HepG2 (cell line): Measurements from ENCODE around the gene CD151. TPM values are rescaled to one million over a fixed set of nuclear protein-coding genes. Genes with fewer than 3 reads are reported as not detected.
A peak's percentile ranks its signal among the peaks of the same experiment; 100 is the strongest.

Source experiments
- ATAC-seq: fragments of 200-7000 bp; cut with Tn5 transposase; 3 replicates; pipeline ENCODE4 v1.9.1; 2020; ENCODE audit warnings: mild to moderate bottlenecking, moderate library complexity
- BruUV-seq: library from RNA; stranded (reverse); fragments of 400-500 nt; replicated peaks from 2 replicates; lab custom pipeline; 2021; lab: Mats Ljungman, UMichigan
- CTCF ChIA-PET: fragments of 300-600 bp; formaldehyde crosslinking; extraction: SDS; loops from one replicate; lab custom pipeline; 2021; ENCODE audit warnings: low total read pairs, inconsistent platforms, low intra/inter-chr PET ratio; lab: Yijun Ruan, JAX
- POLR2A ChIA-PET: fragments of 350-600 bp; sonication (Branson Sonifier 250); formaldehyde crosslinking; loops from one replicate; lab custom pipeline; 2020; ENCODE audit warnings: antibody characterized with exemption, inconsistent platforms; lab: Yijun Ruan, JAX
- DNase-seq: peaks from one replicate; pipeline ENCODE4 v3.0.0-alpha.2; 2015; ENCODE audit warnings: low spot score
- FAIRE-seq: peaks from 3 replicates; lab custom pipeline; 2011; peaks lifted over from hg19 to GRCh38; lab: Jason Lieb, UNC
- H2AFZ ChIP-seq: one replicate; pipeline ENCODE4 v1.6.1; 2011; ENCODE audit warnings: low read length, inconsistent platforms
- H3K27ac ChIP-seq: fragments of 300-600 bp; 3 replicates; pipeline ENCODE4 v1.8.0; 2011; ENCODE audit warnings: mixed run types, mild to moderate bottlenecking, mixed read lengths, low read length, inconsistent platforms; ENCODE audit not compliant: insufficient read depth; ENCODE audit errors: extremely low read length
- H3K27me3 ChIP-seq, 2 experiments: fragments of 200-600 bp in 1 of 2; 2 replicates in 1 of 2; 3 replicates in 1 of 2; pipeline versions ENCODE4 v1.6.0 to v1.8.0; 2011; ENCODE audit warnings: low read length in 2 of 2, mild to moderate bottlenecking in 2 of 2, moderate library complexity in 2 of 2, inconsistent platforms in 1 of 2; ENCODE audit not compliant: insufficient read depth in 2 of 2, control insufficient read depth in 1 of 2
- H3K36me3 ChIP-seq, 2 experiments: fragments of 200-600 bp in 1 of 2; replicated peaks in 1 of 2; 2 replicates in 1 of 2; 3 replicates in 1 of 2; pipeline versions ENCODE4 v1.5.1 to v1.8.0; 2011; ENCODE audit warnings: low read length in 2 of 2, inconsistent platforms in 1 of 2; ENCODE audit not compliant: insufficient read depth in 2 of 2, control insufficient read depth in 1 of 2
- H3K4me1 ChIP-seq: 2 replicates; pipeline ENCODE4 v1.5.1; 2012; ENCODE audit warnings: low read length, inconsistent platforms; ENCODE audit not compliant: insufficient read depth
- H3K4me2 ChIP-seq: 2 replicates; pipeline ENCODE4 v1.6.0; 2011; ENCODE audit warnings: low read depth, low read length, inconsistent platforms
- H3K4me3 ChIP-seq, 3 experiments: fragments of 200-600 bp in 1 of 3; sonication (generic), shearing (Covaris generic) in 1 of 3; replicated peaks in 1 of 3; 2 replicates each; pipeline ENCODE4 v1.5.1; 2011 to 2016; ENCODE audit warnings: low read length in 3 of 3, inconsistent platforms in 2 of 3, low read depth in 2 of 3, mild to moderate bottlenecking in 2 of 3, control low read depth in 1 of 3, mixed read lengths in 1 of 3; ENCODE audit not compliant: insufficient read depth in 1 of 3
- H3K79me2 ChIP-seq: one replicate; pipeline ENCODE4 v1.6.1; 2011; ENCODE audit warnings: low read length, inconsistent platforms; ENCODE audit not compliant: insufficient read depth
- H3K9ac ChIP-seq: 2 replicates; pipeline ENCODE4 v1.6.0; 2011; ENCODE audit warnings: mild to moderate bottlenecking, low read depth, low read length, inconsistent platforms; ENCODE audit not compliant: insufficient read depth
- H3K9me3 ChIP-seq: 2 replicates; pipeline ENCODE4 v1.5.1; 2012; ENCODE audit warnings: mild to moderate bottlenecking, low read length
- H4K20me1 ChIP-seq: 2 replicates; pipeline ENCODE4 v1.6.0; 2011; ENCODE audit warnings: inconsistent platforms, mild to moderate bottlenecking, low read length, moderate library complexity; ENCODE audit not compliant: insufficient read depth
- MED1 ChIP-seq: sonication (generic); formaldehyde crosslinking; IDR thresholded peaks from 2 replicates; pipeline ENCODE4 v1.4.0; 2020; ENCODE audit warnings: missing genetic modification reagents
- MTA1 ChIP-seq: sonication (generic); formaldehyde crosslinking; IDR thresholded peaks from 2 replicates; pipeline ENCODE4 v1.4.0; 2020; ENCODE audit warnings: missing genetic modification reagents, mild to moderate bottlenecking, borderline replicate concordance
- PCBP1 ChIP-seq: fragments of 200-400 bp; formaldehyde crosslinking; IDR thresholded peaks from 2 replicates; pipeline ENCODE4 v1.6.1; 2017; ENCODE audit warnings: mild to moderate bottlenecking, low read depth, low read length, borderline replicate concordance
- POLR2G ChIP-seq: fragments of 200-400 bp; formaldehyde crosslinking; IDR thresholded peaks from 2 replicates; pipeline ENCODE4 v1.6.1; 2018; ENCODE audit warnings: mild to moderate bottlenecking, low read depth, low read length, moderate library complexity
- TBL1XR1 ChIP-seq: fragments of 150-350 bp; IDR thresholded peaks from 2 replicates; pipeline ENCODE4 v1.6.1; 2014; ENCODE audit warnings: borderline replicate concordance, low read length; ENCODE audit not compliant: partially characterized antibody
- ZFP90 ChIP-seq: sonication (generic); formaldehyde crosslinking; IDR thresholded peaks from 2 replicates; pipeline ENCODE4 v1.8.0; 2022; ENCODE audit warnings: missing genetic modification reagents, mild to moderate bottlenecking, inconsistent platforms, borderline replicate concordance
- ZNF737 ChIP-seq: sonication (generic); formaldehyde crosslinking; IDR thresholded peaks from 2 replicates; pipeline ENCODE4 v1.5.0; 2020; ENCODE audit warnings: missing genetic modification reagents, mild to moderate bottlenecking, borderline replicate concordance
- ZNF878 ChIP-seq: sonication (generic); formaldehyde crosslinking; IDR thresholded peaks from 2 replicates; pipeline ENCODE4 v1.8.1; 2023; ENCODE audit warnings: mild to moderate bottlenecking, missing genetic modification reagents, moderate library complexity
- WGBS: methylation state at CpG from one replicate; pipeline ENCODE4 v1.1.6; 2017; ENCODE audit warnings: low lambda C conversion rate; 5-methylcytosine and 5-hydroxymethylcytosine counted together
- in situ Hi-C: cut with HindIII; loops from 2 replicates; pipeline ENCODE4 v1.10.0; 2017; ENCODE audit warnings: low pct_unique_long_range_greater_than_20kb; ENCODE audit not compliant: extremely low pct_ligation_motif_present
- intact Hi-C: fragments of 100-400 bp; cut with micrococcal nuclease; formaldehyde crosslinking; loops from one replicate; pipeline ENCODE4 v1.10.0; 2022; ENCODE audit not compliant: unreplicated experiment
- polyA plus RNA-seq, 8 experiments: library from polyadenylated mRNA; depleted of rRNA in 3 of 8; stranded (reverse) in 7 of 8; unstranded in 1 of 8; fragments of >200 nt; fragmentation: Illumina TruSeq in 4 of 8; extraction: Trizol in 4 of 8; gene quantifications; 2 replicates each; pipeline versions ENCODE4 v1.2.1 to v1.2.3, GENCODE V29; 2011 to 2016; ENCODE audit warnings: low read depth in 4 of 8, missing spikeins in 1 of 8, mixed read lengths in 1 of 8; ENCODE audit not compliant: insufficient read depth in 1 of 8
- total RNA-seq, 5 experiments: library from RNA; depleted of rRNA; stranded (reverse); fragments of >200 nt; fragmentation: Illumina TruSeq; extraction: Trizol; gene quantifications; 2 replicates each; pipeline ENCODE4 v1.2.3, GENCODE V29; 2016; ENCODE audit warnings: low read depth in 1 of 5

CD151 gene
- total and polyA plus RNA-seq, 2 of the 13 experiments (the other 11 are each of a cell fraction or from before 2014, with no cell fraction given) = 125 to 197 TPM

DNA sequence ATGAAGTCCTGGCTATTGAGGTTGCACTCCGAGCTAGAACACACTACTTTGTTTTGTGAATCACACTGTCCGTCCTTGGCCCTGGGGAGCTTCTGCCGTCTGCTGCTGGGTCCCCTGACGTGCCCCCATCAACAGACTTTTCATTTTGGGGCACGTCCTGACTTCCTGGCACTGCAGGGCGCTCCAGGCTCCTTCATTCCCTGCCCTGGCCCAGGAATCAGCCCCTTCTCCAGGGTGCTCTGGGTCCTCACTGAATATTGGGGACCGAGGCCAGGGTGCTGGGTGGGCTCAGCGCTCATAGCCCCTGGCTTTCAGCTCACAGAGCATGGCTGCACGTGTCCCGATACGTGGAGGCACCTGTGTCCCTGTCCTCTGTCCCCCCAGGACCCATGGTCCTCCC is 32.1 kb downstream of the CD151 start:
- no TSS peak for BruUV-seq
- Histone ChIP-seq H4K20me1 (no peaks in the 10 kb centered on the region), H2AFZ (no peak overlapping the region), H3K79me2 (no peaks in the 10 kb centered on the region), H3K36me3 (peaks cover 3 to 6% of the 10 kb centered on the region in 2 experiments; a peak in 2 of 5 replicates), H3K27ac (no peak overlapping the region), H3K4me1 (0 out of 2 replicates have a peak, but pooled peaks cover 2% of the 10 kb centered on the region), H3K4me2 (no peak overlapping the region), H3K27me3 (no peaks in the 10 kb centered on the region), H3K9me3 (no peaks in the 10 kb centered on the region), H3K9ac (no peak overlapping the region), H3K4me3 (no peak overlapping the region)
- POLR2A ChIA-PET = interaction anchor here (1.0 kb wide), 1 partner anchor 624 kb away, joined by 3 read pairs; no protein-coding TSS in a partner anchor
- no peak for TF ChIP-seq PCBP1
- TF ChIP-seq TBL1XR1 = no peak
- TF ChIP-seq MED1 (CRISPR knock-in tag) = no peak
- no peak for TF ChIP-seq ZFP90 (CRISPR knock-in tag)
- TF ChIP-seq ZNF878 (CRISPR knock-in tag) = no peak
- TF ChIP-seq POLR2G = peak; percentile 54; the same call in 1 of the 2 replicates
- TF ChIP-seq ZNF737 (CRISPR knock-in tag) = no peak
- no peak for TF ChIP-seq MTA1 (CRISPR knock-in tag)
- CTCF ChIA-PET = no interaction called here
- ATAC-seq (no peak), DNase-seq (no peak), FAIRE-seq (no peak)
- 93% methylated on average over 6 of the region's 11 CpGs for WGBS
- intact Hi-C loops = no loop called here
- in situ Hi-C loops = no loop called here
